B cell (primary cell): ENCODE results near the gene GRK5. TPM values are rescaled to one million over a fixed set of nuclear protein-coding genes. Genes with fewer than 3 reads are reported as not detected.

Source experiments
- ATAC-seq: fragments of 200-7000 bp; cut with Tn5 transposase; one replicate; pipeline ENCODE4 v1.10.0; 2021; ENCODE audit warnings: low read depth, mild to moderate bottlenecking, moderate number of reproducible peaks, moderate library complexity
- CTCF ChIA-PET: fragments of 350-600 bp; sonication (Branson Sonifier 250); formaldehyde crosslinking; loops from one replicate; lab custom pipeline; 2021; ENCODE audit warnings: antibody characterized with exemption, inconsistent platforms; lab: Charles Lee
- POLR2A ChIA-PET: fragments of 350-600 bp; sonication (Branson Sonifier 250); formaldehyde crosslinking; loops from one replicate; lab custom pipeline; 2021; ENCODE audit warnings: antibody characterized with exemption; lab: Charles Lee
- DNase-seq: peaks from one replicate; pipeline ENCODE4 v3.0.0; 2013
- H2AFZ ChIP-seq: 2 replicates; pipeline ENCODE4 v1.6.1; 2012; ENCODE audit warnings: mild to moderate bottlenecking, low read depth, low read length; ENCODE audit not compliant: insufficient read depth, poor library complexity, severe bottlenecking
- H3K27ac ChIP-seq, 2 donors: 1 replicate in 1 of 2; 2 replicates in 1 of 2; pipeline ENCODE4 v1.5.1; 2012 to 2013; ENCODE audit warnings: low read length in 2 of 2, mild to moderate bottlenecking in 2 of 2, moderate library complexity in 1 of 2
- H3K27me3 ChIP-seq, 4 experiments: fragments of 200-600 bp in 1 of 4; sonication (generic) in 1 of 4; replicated peaks in 1 of 4; 1 replicate in 2 of 4; 2 replicates in 2 of 4; pipeline versions ENCODE4 v1.6.1 to v1.7.0; 2013 to 2016; ENCODE audit warnings: low read length in 3 of 4, mild to moderate bottlenecking in 2 of 4, mixed read lengths in 1 of 4, moderate library complexity in 1 of 4; ENCODE audit not compliant: insufficient read depth in 4 of 4, control insufficient read depth in 3 of 4; ENCODE audit errors: control extremely low read depth in 1 of 4
- H3K36me3 ChIP-seq, 2 experiments: replicated peaks in 1 of 2; 1 replicate in 1 of 2; 2 replicates in 1 of 2; pipeline versions ENCODE4 v1.6.1 to v1.7.1; 2013; ENCODE audit warnings: low read length in 1 of 2; ENCODE audit not compliant: insufficient read depth in 2 of 2, control insufficient read depth in 1 of 2; ENCODE audit errors: control extremely low read depth in 1 of 2, extremely low read depth in 1 of 2
- H3K4me1 ChIP-seq, 2 donors: fragments of 200-600 bp in 1 of 2; sonication (generic) in 1 of 2; 1 replicate in 1 of 2; 2 replicates in 1 of 2; pipeline versions ENCODE4 v1.5.1 to v1.6.1; 2013 to 2017; ENCODE audit warnings: low read length in 2 of 2; ENCODE audit not compliant: control insufficient read depth in 2 of 2, insufficient read depth in 2 of 2
- H3K4me2 ChIP-seq: replicated peaks from 2 replicates; pipeline ENCODE3; 2012; ENCODE audit warnings: mild to moderate bottlenecking, low read depth, low read length; ENCODE audit not compliant: poor library complexity, severe bottlenecking
- H3K4me3 ChIP-seq, 5 experiments: fragments of 200-600 bp in 1 of 5; sonication (generic) in 1 of 5; 1 replicate in 3 of 5; 2 replicates in 2 of 5; pipeline versions ENCODE4 v1.5.1 to v1.7.0; 2011 to 2016; ENCODE audit warnings: low read length in 4 of 5, mild to moderate bottlenecking in 4 of 5, low read depth in 2 of 5, control low read depth in 1 of 5, moderate library complexity in 1 of 5; ENCODE audit not compliant: insufficient read depth in 1 of 5; ENCODE audit errors: control extremely low read depth in 1 of 5, extremely low read depth in 1 of 5
- H3K79me2 ChIP-seq: fragments of 200-600 bp; sonication (generic); one replicate; pipeline ENCODE4 v1.6.0; 2016; ENCODE audit warnings: low read length; ENCODE audit not compliant: control insufficient read depth, insufficient read depth
- H3K9ac ChIP-seq: fragments of 200-600 bp; sonication (generic); 2 replicates; pipeline ENCODE4 v1.6.1; 2017; ENCODE audit warnings: mild to moderate bottlenecking, low read length, moderate library complexity
- H3K9me3 ChIP-seq, 3 donors: one replicate each; pipeline versions ENCODE4 v1.6.1 to v1.7.1; 2013; ENCODE audit warnings: low read length in 2 of 3; ENCODE audit not compliant: control insufficient read depth in 2 of 3, insufficient read depth in 1 of 3; ENCODE audit errors: control extremely low read depth in 1 of 3
- H4K20me1 ChIP-seq: 2 replicates; pipeline ENCODE4 v1.6.0; 2012; ENCODE audit warnings: mild to moderate bottlenecking, low read length; ENCODE audit not compliant: insufficient read depth, control insufficient read depth, poor library complexity, severe bottlenecking
- H3K27ac Mint-ChIP-seq: one replicate; pipeline ENCODE4 v1.8.0; 2021; ENCODE audit warnings: mixed read lengths
- H3K27me3 Mint-ChIP-seq: one replicate; pipeline ENCODE4 v1.8.0; 2021; ENCODE audit warnings: mixed read lengths
- H3K4me1 Mint-ChIP-seq: one replicate; pipeline ENCODE4 v1.8.0; 2021; ENCODE audit warnings: mixed read lengths
- H3K4me3 Mint-ChIP-seq: one replicate; pipeline ENCODE4 v1.8.0; 2021; ENCODE audit warnings: mixed read lengths
- H3K9me3 Mint-ChIP-seq: one replicate; pipeline ENCODE4 v1.8.0; 2022; ENCODE audit warnings: mixed read lengths; ENCODE audit not compliant: insufficient read depth
- EZH2 ChIP-seq: IDR thresholded peaks from 2 replicates; pipeline ENCODE4 v1.6.1; 2012; ENCODE audit warnings: borderline replicate concordance, low read depth, mild to moderate bottlenecking, moderate library complexity, low read length; ENCODE audit not compliant: insufficient read depth, poor library complexity, severe bottlenecking
- WGBS: methylation state at CpG from one replicate; pipeline ENCODE4 v1.1.5; 2013; ENCODE audit warnings: missing lambda C conversion rate; ENCODE audit not compliant: insufficient coverage; 5-methylcytosine and 5-hydroxymethylcytosine counted together
- intact Hi-C: fragments of 100-400 bp; cut with micrococcal nuclease; formaldehyde crosslinking; loops from one replicate; pipeline ENCODE4 v1.10.0; 2022
- polyA plus RNA-seq: library from polyadenylated mRNA; depleted of rRNA; stranded (reverse); fragments of >200 nt; gene quantifications from 2 replicates; pipeline ENCODE4 v1.2.3, GENCODE V29; 2012
- total RNA-seq, 2 donors: library from RNA; stranded (reverse); fragments of 120-200 nt in 1 of 2; gene quantifications; 1 replicate in 1 of 2; 2 replicates in 1 of 2; pipeline versions ENCODE4 v1.2.3 to v1.2.4, GENCODE V29; 2013 to 2022
- TF ChIP-seq, protein P1 (sequence below): fragments of 200-600 bp; IDR thresholded peaks from one replicate; pipeline ENCODE4 v1.8.0; 2022; ENCODE audit warnings: antibody characterized with exemption, mild to moderate bottlenecking

GRK5 gene
- total and polyA plus RNA-seq, 2 donors (not counting 1 experiment from before 2014, with no cell fraction given) = 21.9 to 54.8 TPM

DNA sequence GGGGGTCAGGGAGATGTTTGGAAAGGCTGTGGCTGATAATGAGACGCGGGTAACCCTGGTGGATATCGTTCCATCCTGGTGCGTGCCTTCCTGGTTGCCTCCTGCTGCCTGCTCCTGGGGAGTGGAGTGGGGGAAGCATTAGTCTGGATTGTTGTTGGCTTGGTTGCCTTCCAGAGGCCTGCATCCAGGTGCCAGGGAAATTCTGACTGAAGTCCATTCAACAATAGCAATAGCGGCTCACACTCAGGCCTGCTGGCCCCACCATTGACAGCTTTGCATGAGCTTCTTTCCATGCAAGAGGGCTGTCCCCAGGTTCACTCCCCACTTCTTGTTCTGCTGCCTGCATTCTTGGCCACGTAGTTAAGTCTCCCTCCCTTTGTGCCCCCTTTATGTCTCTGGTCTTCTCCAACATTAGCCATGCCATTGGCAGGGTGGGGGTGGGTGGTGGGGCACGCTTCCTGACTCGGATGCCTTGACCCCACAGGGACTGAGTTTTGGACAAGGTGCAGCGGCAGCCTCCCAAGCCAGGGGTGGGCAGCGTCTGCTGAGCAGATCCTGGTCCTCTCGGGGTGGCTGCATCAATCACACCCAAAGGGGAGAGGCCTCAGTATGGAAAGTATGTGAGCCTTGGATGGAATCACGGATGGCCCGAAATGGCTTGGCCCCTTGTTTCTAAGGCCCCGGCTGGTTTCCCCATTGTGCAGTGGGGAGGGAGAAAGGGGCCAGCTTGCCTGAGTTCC is 150.2 kb downstream of the GRK5 start:
- Histone ChIP-seq H3K27ac (no peak overlapping the region), H2AFZ (no peak overlapping the region), H3K4me3 (no peak overlapping the region), H3K4me2 (peak overlapping the region; percentile 16), H3K27me3 (no peaks in the 10 kb centered on the region), H3K79me2 (peaks cover 70% of the 10 kb centered on the region), H3K9me3 (peaks cover 0 to 19% (median 11%) of the 10 kb centered on the region in 3 donors), H4K20me1 (peaks cover 32% of the 10 kb centered on the region), H3K4me1 (peaks cover 11 to 29% of the 10 kb centered on the region in 2 donors), H3K36me3 (peaks cover 0 to 7% of the 10 kb centered on the region in 2 experiments), H3K9ac (no peak overlapping the region)
- Mint-ChIP-seq H3K4me3 (peak overlapping the region; percentile 19), H3K27ac (peak overlapping the region; percentile 10), H3K4me1 (peaks cover 51% of the 10 kb centered on the region), H3K27me3 (no peaks in the 10 kb centered on the region), H3K9me3 (peaks cover 9% of the 10 kb centered on the region)
- CTCF ChIA-PET = no interaction called here
- POLR2A ChIA-PET = no interaction called here
- TF ChIP-seq, protein P1, sequence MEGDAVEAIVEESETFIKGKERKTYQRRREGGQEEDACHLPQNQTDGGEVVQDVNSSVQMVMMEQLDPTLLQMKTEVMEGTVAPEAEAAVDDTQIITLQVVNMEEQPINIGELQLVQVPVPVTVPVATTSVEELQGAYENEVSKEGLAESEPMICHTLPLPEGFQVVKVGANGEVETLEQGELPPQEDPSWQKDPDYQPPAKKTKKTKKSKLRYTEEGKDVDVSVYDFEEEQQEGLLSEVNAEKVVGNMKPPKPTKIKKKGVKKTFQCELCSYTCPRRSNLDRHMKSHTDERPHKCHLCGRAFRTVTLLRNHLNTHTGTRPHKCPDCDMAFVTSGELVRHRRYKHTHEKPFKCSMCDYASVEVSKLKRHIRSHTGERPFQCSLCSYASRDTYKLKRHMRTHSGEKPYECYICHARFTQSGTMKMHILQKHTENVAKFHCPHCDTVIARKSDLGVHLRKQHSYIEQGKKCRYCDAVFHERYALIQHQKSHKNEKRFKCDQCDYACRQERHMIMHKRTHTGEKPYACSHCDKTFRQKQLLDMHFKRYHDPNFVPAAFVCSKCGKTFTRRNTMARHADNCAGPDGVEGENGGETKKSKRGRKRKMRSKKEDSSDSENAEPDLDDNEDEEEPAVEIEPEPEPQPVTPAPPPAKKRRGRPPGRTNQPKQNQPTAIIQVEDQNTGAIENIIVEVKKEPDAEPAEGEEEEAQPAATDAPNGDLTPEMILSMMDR = no peak
- TF ChIP-seq EZH2 = no peak
- intact Hi-C loops = no loop called here
- DNase-seq = no peak
- no peak for ATAC-seq
- WGBS = 100% methylated on average over 13 of the region's 14 CpGs

DNA sequence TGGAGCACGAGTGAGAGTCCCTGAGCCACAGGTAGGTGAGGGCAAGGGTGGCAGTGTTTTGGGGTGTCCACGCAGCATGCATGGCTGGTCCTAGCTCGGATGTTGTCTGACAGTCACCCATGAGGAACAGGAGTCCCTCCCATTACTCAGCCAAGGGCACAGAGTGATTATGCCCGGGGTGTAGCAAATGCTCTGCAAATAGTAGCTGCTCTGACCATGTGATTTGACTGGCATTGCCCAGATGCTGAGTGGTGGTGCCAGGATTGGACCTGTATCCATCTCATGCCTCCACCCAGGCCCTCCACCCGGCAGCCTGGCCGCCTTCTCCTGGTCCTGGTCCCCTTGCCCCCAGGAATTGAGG is 150.8 kb downstream of the GRK5 start:
- Histone ChIP-seq H3K9me3 (peaks cover 0 to 19% (median 11%) of the 10 kb centered on the region in 3 donors), H2AFZ (no peak overlapping the region), H3K4me3 (no peak overlapping the region), H3K4me1 (peaks cover 11 to 29% of the 10 kb centered on the region in 2 donors), H3K79me2 (peaks cover 68% of the 10 kb centered on the region), H3K4me2 (peak overlapping the region; percentile 16), H3K36me3 (peaks cover 0 to 7% of the 10 kb centered on the region in 2 experiments), H3K9ac (no peak overlapping the region), H3K27me3 (no peaks in the 10 kb centered on the region), H3K27ac (no peak overlapping the region), H4K20me1 (peaks cover 32% of the 10 kb centered on the region)
- ChIA-PET POLR2A (no interaction called here), CTCF (no interaction called here)
- no peak for TF ChIP-seq EZH2
- TF ChIP-seq, protein P1 = no peak
- peaks cover 48% of the 10 kb centered on the region for H3K4me1 Mint-ChIP-seq
- peak overlapping the region; percentile 19 for H3K4me3 Mint-ChIP-seq
- intact Hi-C loops = no loop called here
- ATAC-seq (peak; percentile 43), DNase-seq (no peak)
- WGBS = 82% methylated on average over 6 of the region's 6 CpGs
- H3K9me3 Mint-ChIP-seq = peaks cover 9% of the 10 kb centered on the region
- peak overlapping the region; percentile 53 for H3K27ac Mint-ChIP-seq
- H3K27me3 Mint-ChIP-seq = no peaks in the 10 kb centered on the region
